Activated CD8-positive, alpha-beta memory T cell treated with anti-CD3 and anti-CD28 coated beads for 36 hours (primary cell): ENCODE results near the gene CBR3. TPM values are rescaled to one million over a fixed set of nuclear protein-coding genes. Genes with fewer than 3 reads are reported as not detected.

Source experiments
- CTCF ChIA-PET: fragments of 350-600 bp; sonication (Branson Sonifier 250); formaldehyde crosslinking; loops from one replicate; lab custom pipeline; 2021; ENCODE audit warnings: antibody characterized with exemption; lab: Charles Lee
- POLR2A ChIA-PET: fragments of 350-600 bp; sonication (Branson Sonifier 250); formaldehyde crosslinking; loops from one replicate; lab custom pipeline; 2021; ENCODE audit warnings: antibody characterized with exemption; lab: Charles Lee
- total RNA-seq, 2 experiments: library from RNA; stranded (reverse); gene quantifications; one replicate each; pipeline ENCODE4 v1.2.3, GENCODE V29; 2021

The CBR3 gene
- total RNA-seq, 2 experiments from 2014 or later, result 7.1 to 7.5 TPM

- ChIA-PET CTCF (no interaction called here), POLR2A (no interaction called here)
These were observed 34.7 kb downstream of the CBR3 start for GRCh38 chr21:36169470-36170128.

- ChIA-PET CTCF (interaction anchor here (0.7 kb wide), 1 partner anchor 140 kb away, joined by 3 read pairs; no protein-coding TSS in a partner anchor), POLR2A (no interaction called here)
These were observed 35.9 kb downstream of the CBR3 start for GRCh38 chr21:36170823-36171222.

GRCh38 chr21:36171336-36171735, 36.5 kb downstream of the CBR3 start:
- ChIA-PET POLR2A (no interaction called here), CTCF (no interaction called here)

- CTCF ChIA-PET, result no interaction called here
- POLR2A ChIA-PET, result no interaction called here
These were observed 37.0 kb downstream of the CBR3 start for GRCh38 chr21:36171741-36172331.

GRCh38 chr21:36174780-36175179, 39.9 kb downstream of the CBR3 start:
- ChIA-PET CTCF (no interaction called here), POLR2A (interaction anchor here (0.9 kb wide), 1 partner anchor 145 kb away, joined by 4 read pairs; the partner anchor contains the start of gene MORC3)

- ChIA-PET POLR2A (no interaction called here), CTCF (no interaction called here)
These were observed 41.1 kb downstream of the CBR3 start for GRCh38 chr21:36175771-36176565.

- ChIA-PET POLR2A (no interaction called here), CTCF (no interaction called here)
These were observed 43.5 kb downstream of the CBR3 start for GRCh38 chr21:36178349-36178748.

- CTCF ChIA-PET, result no interaction called here
These were observed 44.3 kb downstream of the CBR3 start for GRCh38 chr21:36179145-36179544.

GRCh38 chr21:36180963-36181362, 46.1 kb downstream of the CBR3 start:
- CTCF ChIA-PET, result interaction anchor here (0.9 kb wide), 1 partner anchor 56 kb away, joined by 3 read pairs; no protein-coding TSS in a partner anchor
- POLR2A ChIA-PET, result no interaction called here

More at GRCh38 chr21:36179145-36179544, 44.3 kb downstream of the CBR3 start:
- POLR2A ChIA-PET, result no interaction called here

GRCh38 chr21:36183144-36183795, 48.4 kb downstream of the CBR3 start:
- CTCF ChIA-PET, result no interaction called here
- POLR2A ChIA-PET, result no interaction called here

- CTCF ChIA-PET, result no interaction called here
- POLR2A ChIA-PET, result no interaction called here
These were observed 49.7 kb downstream of the CBR3 start for GRCh38 chr21:36184545-36184944.

- POLR2A ChIA-PET, result interaction anchor here (0.6 kb wide), 1 partner anchor 163 kb away, joined by 3 read pairs; no protein-coding TSS in a partner anchor
- CTCF ChIA-PET, result no interaction called here
These were observed 50.6 kb downstream of the CBR3 start for GRCh38 chr21:36185523-36185922.

- POLR2A ChIA-PET, result interaction anchor here (0.6 kb wide), 1 partner anchor 164 kb away, joined by 3 read pairs; no protein-coding TSS in a partner anchor
- CTCF ChIA-PET, result no interaction called here
These were observed 51.2 kb downstream of the CBR3 start for GRCh38 chr21:36186081-36186480.

GRCh38 chr21:36186506-36187399, 51.9 kb downstream of the CBR3 start:
- ChIA-PET POLR2A (no interaction called here), CTCF (interaction anchor here (0.7 kb wide), 1 partner anchor 66 kb away, joined by 3 read pairs; no protein-coding TSS in a partner anchor)

- ChIA-PET POLR2A (interaction anchor here (0.5 kb wide), 1 partner anchor 15 kb away, joined by 3 read pairs; no protein-coding TSS in a partner anchor), CTCF (interaction anchor here (1.0 kb wide), 1 partner anchor 105 kb away, joined by 3 read pairs; no protein-coding TSS in a partner anchor)
These were observed 53.3 kb downstream of the CBR3 start for GRCh38 chr21:36188081-36188681.

- CTCF ChIA-PET, result no interaction called here
- POLR2A ChIA-PET, result no interaction called here
These were observed 54.1 kb downstream of the CBR3 start for GRCh38 chr21:36188937-36189336.

- POLR2A ChIA-PET, result no interaction called here
- CTCF ChIA-PET, result interaction anchor here (0.5 kb wide), 1 partner anchor 171 kb away, joined by 3 read pairs; no protein-coding TSS in a partner anchor
These were observed 55.9 kb downstream of the CBR3 start for GRCh38 chr21:36190736-36191135.

GRCh38 chr21:36193200-36193599, 58.3 kb downstream of the CBR3 start:
- ChIA-PET CTCF (no interaction called here), POLR2A (no interaction called here)
